ENCODE results near the gene RIMBP2. TPM values are rescaled to one million over a fixed set of nuclear protein-coding genes. Genes with fewer than 3 reads are reported as not detected.

RIMBP2 gene
- total RNA-seq, 1 experiment from 2014 or later: not detected

GRCh38 chr12:130469552-130469951 is 246.5 kb downstream of the RIMBP2 start:
- no peak for DNase-seq (ENCODE audit: low read depth)

GRCh38 chr12:130468700-130469245 is 247.3 kb downstream of the RIMBP2 start:
- no peak for DNase-seq (ENCODE audit: low read depth)

GRCh38 chr12:130468186-130468585 is 247.9 kb downstream of the RIMBP2 start:
- no peak for DNase-seq (ENCODE audit: low read depth)

GRCh38 chr12:130465626-130466025 is 250.5 kb downstream of the RIMBP2 start:
- no peak for DNase-seq (ENCODE audit: low read depth)

GRCh38 chr12:130465046-130465445 is 251.1 kb downstream of the RIMBP2 start:
- DNase-seq (ENCODE audit: low read depth): no peak

GRCh38 chr12:130463818-130464670 is 252.1 kb downstream of the RIMBP2 start:
- DNase-seq (ENCODE audit: low read depth): no peak

- no peak for DNase-seq (ENCODE audit: low read depth)
Observed at GRCh38 chr12:130463275-130463658, 252.8 kb downstream of the RIMBP2 start.

- DNase-seq (ENCODE audit: low read depth): no peak
Observed at GRCh38 chr12:130462558-130463274, 253.4 kb downstream of the RIMBP2 start.

GRCh38 chr12:130461839-130462557 is 254.1 kb downstream of the RIMBP2 start:
- no peak for DNase-seq (ENCODE audit: low read depth)

- DNase-seq (ENCODE audit: low read depth): no peak
Observed at GRCh38 chr12:130461447-130461815, 254.7 kb downstream of the RIMBP2 start.

GRCh38 chr12:130460611-130461446 is 255.3 kb downstream of the RIMBP2 start:
- no peak for DNase-seq (ENCODE audit: low read depth)

GRCh38 chr12:130459916-130460315 is 256.2 kb downstream of the RIMBP2 start:
- DNase-seq (ENCODE audit: low read depth): no peak

GRCh38 chr12:130458341-130458740 is 257.8 kb downstream of the RIMBP2 start:
- no peak for DNase-seq (ENCODE audit: low read depth)

GRCh38 chr12:130457215-130457614 is 258.9 kb downstream of the RIMBP2 start:
- DNase-seq (ENCODE audit: low read depth): no peak

GRCh38 chr12:130456375-130457199 is 259.5 kb downstream of the RIMBP2 start:
- no peak for DNase-seq (ENCODE audit: low read depth)

GRCh38 chr12:130455161-130455560 is 260.9 kb downstream of the RIMBP2 start:
- DNase-seq (ENCODE audit: low read depth): no peak

GRCh38 chr12:130454296-130454695 is 261.8 kb downstream of the RIMBP2 start:
- no peak for DNase-seq (ENCODE audit: low read depth)

GRCh38 chr12:130452546-130452945 is 263.6 kb downstream of the RIMBP2 start:
- DNase-seq (ENCODE audit: low read depth): no peak

GRCh38 chr12:130451001-130451930 is 264.8 kb downstream of the RIMBP2 start:
- no peak for DNase-seq (ENCODE audit: low read depth)
